ENCODE data around the gene HTN1.
"Not testable (repeated sequence)": the region's sequence is repeated elsewhere in the genome, so short reads cannot be mapped to it uniquely, and the experiment has no call there.

HTN1 gene

DNA sequence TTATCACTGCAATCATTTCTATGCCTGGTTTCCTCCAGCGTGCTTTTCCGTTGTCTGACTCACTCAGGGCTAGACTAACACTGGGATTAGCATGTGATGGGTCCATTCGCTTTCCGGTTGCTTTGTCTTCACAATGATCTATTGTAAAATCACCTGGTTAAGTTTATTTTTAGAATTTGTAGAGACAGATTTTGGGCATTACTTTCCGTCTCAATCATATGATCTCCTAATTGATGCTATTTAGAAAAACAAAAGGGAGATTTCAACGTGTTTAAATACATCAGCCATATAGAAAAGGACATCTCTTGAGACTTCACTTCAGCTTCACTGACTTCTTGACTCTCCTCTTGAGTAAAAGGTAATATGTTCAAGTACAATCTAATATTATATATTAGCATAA lies at the start of gene HTN1:
Gene HTN1, plus strand, starts transcription at position 301 of the 400 bp plus-strand sequence. CDS start 2,639 bp downstream, outside the sequence.
- not testable (repeated sequence) for DNase-seq

DNA sequence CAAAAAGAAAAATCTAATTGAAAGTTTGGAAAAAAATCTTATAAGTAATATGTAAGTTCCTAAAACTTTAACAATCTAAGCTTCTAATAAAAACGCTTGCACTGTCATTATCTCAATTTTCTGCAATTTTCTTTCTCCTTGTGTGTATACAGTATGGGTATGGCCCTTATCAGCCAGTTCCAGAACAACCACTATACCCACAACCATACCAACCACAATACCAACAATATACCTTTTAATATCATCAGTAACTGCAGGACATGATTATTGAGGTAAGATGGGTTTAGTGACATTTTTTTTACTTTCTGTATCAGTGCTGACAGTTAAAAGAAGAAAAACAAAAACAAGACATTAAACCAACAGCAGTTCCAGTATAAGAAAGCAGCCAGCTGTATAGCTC lies 49.5 kb upstream of the HTN1 start:
- DNase-seq: no peak

DNA sequence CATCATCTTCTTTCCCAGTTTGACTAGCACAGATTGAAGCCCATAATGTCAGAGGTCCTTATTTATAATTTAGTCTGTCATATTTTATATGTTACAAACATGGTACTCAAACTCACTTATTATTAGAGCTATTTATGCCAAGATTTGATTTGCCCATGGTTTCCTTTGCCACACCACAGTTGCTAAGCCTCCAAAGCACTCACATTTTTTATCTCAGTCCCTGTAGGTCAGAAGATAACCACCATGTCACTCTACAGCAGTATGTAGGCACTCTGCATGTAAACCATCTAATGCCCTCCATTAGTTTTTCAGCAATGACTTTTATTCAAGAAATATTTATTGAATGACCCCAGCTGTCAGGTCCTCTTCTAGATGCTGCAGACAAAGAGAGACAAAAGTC lies 47.7 kb upstream of the HTN1 start:
- DNase-seq: no peak

DNA sequence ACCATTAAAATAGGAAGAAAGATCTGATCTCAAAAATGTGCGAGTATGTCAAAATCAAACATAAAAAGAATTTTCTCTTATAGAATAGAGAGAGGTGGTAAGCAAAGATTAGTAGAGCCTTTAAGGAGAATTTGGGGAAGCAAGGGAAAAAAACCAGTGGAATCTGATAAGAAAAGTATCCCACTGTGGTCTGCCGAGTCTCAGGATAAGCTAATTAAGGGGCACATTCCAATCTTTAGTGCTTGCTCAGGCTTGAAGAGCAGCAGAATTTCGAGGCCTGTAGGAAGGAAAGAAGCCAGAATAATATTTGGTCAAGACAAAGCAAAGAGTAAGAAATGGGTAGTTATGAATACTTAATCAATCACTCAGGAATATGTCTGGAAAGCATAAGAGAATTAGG lies 41.5 kb upstream of the HTN1 start:
- DNase-seq: no peak

DNA sequence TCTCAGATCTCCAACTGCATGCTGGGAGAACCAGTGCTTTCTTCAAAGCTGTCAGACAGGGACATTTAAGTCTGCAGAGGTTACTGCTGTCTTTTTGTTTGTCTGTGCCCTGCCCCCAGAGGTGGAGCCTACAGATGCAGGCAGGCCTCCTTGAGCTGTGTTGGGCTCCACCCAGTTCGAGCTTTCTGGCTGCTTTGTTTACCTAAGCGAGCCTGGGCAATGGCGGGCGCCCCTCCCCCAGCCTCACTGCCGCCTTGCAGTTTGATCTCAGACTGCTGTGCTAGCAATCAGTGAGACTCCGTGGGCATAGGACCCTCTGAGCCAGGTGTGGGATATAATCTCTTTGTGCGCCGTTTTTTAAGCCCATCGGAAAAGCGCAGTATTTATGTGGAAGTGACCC lies 31.2 kb upstream of the HTN1 start:
- not testable (repeated sequence) for DNase-seq

DNA sequence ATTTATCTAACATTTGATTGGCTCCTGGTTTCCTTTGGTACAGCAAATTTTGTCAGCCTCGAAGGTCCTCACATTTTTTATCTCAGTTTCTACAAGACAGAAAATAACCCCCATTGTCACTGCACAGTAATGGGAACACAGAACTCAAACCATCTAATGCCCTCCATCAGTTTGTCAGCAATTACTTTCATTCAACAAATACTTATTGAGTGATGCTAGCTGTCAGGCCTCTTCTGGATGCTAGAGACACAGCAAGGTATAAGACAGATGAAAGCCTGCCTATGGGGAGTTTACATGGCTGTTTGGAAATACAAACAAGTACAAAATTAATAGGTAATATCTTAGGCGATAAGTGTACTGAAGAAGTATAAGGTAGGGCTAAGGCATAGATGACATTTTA lies 27.0 kb upstream of the HTN1 start:
- no peak for DNase-seq

- DNase-seq: no peak
Observed at GRCh38 chr4:70027011-70027410, 23.2 kb upstream of the HTN1 start.

GRCh38 chr4:70028159-70028558 lies 22.1 kb upstream of the HTN1 start, which contains the start of gene HTN3:
Gene HTN3 (plus strand): TSS chr4:70028459. CDS start chr4:70030741, 2,282 bp downstream.
- not testable (repeated sequence) for DNase-seq

- not testable (repeated sequence) for DNase-seq
Observed at GRCh38 chr4:70037559-70037958, 12.7 kb upstream of the HTN1 start.

GRCh38 chr4:70039928-70040327 lies 10.3 kb upstream of the HTN1 start:
- DNase-seq: not testable (repeated sequence)

- no peak for DNase-seq
Observed at GRCh38 chr4:70041652-70042286, 8.5 kb upstream of the HTN1 start.

DNA sequence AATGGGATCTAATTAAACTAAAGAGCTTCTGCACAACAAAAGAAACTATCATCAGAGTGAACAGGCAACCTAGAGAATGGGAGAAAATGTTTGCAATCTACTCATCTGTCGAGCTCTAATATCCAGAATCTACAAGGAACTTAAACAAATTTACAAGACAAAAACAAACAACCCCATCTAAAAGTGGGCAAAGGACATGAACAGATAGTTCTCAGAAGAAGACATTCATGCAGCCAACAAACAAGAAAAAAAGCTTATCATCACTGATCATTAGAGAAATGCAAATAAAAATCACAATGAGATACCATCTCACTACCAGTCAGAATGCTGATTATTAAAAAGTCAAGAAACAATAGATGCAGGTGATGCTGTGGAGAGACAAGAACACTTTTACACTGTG lies 6.3 kb downstream of the HTN1 start:
- not testable (repeated sequence) for DNase-seq

- DNase-seq: no peak
Observed at GRCh38 chr4:70057651-70058050, 7.4 kb downstream of the HTN1 start.

DNA sequence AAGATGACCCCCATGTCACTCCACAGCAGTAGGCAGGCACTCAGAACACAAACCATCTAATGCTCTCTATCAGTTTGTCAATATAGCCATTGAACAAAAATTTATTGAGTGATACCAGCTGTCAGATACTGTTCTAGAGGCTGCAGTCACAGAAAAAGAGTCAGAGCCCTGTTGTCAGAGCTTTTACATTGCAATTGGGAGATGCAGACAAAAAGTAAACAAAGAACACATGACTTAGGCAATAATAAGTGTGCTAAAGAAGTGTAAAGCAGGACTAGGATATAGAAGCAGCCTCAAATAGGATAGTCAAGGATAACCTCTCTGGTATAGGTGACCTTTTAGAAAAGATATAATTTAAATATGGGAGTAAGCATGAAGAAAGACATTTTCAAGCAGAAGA lies 8.9 kb downstream of the HTN1 start:
- DNase-seq: no peak

GRCh38 chr4:70062000-70062399 lies 11.8 kb downstream of the HTN1 start:
- no peak for DNase-seq

GRCh38 chr4:70080205-70080604 lies 30.0 kb downstream of the HTN1 start:
- DNase-seq: no peak

DNA sequence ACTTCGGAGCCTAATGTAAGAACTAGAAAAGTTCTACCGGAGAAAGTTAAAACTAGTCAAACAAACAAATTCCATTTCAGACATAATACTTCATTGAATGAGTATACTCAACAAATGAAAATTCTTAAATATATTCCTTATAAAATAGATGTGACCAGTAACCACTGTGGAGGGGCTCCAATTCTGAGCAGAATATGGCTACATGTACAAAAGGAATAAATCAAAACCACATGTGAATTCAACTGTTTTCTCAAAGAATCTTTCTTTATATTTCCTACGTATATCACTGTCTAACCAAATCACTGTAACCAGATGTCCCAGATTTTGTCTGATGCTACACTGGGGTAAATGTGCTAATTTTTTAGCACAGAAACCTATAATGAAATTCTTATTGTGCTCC lies 49.0 kb downstream of the HTN1 start:
- no peak for DNase-seq

Data from NCI-H2107 (cell line).